RWPE1 (cell line): ENCODE measurements around the gene SLAMF9.

ENCODE experiments used
- CTCF ChIA-PET: fragments of 350-600 bp; sonication (Branson Sonifier 250); formaldehyde crosslinking; extraction: SDS; loops from one replicate; lab custom pipeline; 2021; lab: Yijun Ruan, JAX
- POLR2A ChIA-PET: fragments of 400-600 bp; formaldehyde crosslinking; extraction: SDS; loops from one replicate; lab custom pipeline; 2020; ENCODE audit warnings: antibody characterized with exemption; ENCODE audit not compliant: low non-redundant PET; lab: Yijun Ruan, JAX
- DNase-seq: peaks from one replicate; pipeline ENCODE4 v3.0.0; 2012; ENCODE audit warnings: low spot score
- H3K27ac ChIP-seq: fragments of 450-650 bp; 2 replicates; pipeline ENCODE4 v1.5.1; 2017
- TF ChIP-seq, protein P1 (sequence below): fragments of 450-650 bp; conservative IDR thresholded peaks from 2 replicates; pipeline ENCODE4 v1.5.1; 2017; ENCODE audit warnings: low read depth, mild to moderate bottlenecking

SLAMF9 gene

DNA sequence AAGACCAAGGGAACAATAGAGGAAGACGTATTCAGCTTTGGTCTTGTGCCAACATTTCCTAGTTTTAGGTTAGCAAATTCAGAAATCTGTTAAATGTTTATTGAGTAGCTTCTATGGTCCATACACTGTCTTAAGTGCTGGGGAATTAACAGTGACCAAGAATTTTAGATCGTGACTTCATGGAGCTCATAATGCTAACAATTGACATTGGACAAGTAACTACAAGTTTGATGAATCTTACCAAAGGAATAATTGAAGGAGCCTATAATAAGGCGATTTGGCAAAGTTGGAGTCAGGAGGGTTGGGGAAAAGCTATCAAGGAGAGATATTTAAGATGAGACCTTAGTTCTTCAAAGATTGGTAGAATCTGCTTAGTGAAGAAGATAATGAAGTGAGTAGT lies 1.4 kb upstream of the SLAMF9 start:
- POLR2A ChIA-PET = no interaction called here
- TF ChIP-seq, protein P1, sequence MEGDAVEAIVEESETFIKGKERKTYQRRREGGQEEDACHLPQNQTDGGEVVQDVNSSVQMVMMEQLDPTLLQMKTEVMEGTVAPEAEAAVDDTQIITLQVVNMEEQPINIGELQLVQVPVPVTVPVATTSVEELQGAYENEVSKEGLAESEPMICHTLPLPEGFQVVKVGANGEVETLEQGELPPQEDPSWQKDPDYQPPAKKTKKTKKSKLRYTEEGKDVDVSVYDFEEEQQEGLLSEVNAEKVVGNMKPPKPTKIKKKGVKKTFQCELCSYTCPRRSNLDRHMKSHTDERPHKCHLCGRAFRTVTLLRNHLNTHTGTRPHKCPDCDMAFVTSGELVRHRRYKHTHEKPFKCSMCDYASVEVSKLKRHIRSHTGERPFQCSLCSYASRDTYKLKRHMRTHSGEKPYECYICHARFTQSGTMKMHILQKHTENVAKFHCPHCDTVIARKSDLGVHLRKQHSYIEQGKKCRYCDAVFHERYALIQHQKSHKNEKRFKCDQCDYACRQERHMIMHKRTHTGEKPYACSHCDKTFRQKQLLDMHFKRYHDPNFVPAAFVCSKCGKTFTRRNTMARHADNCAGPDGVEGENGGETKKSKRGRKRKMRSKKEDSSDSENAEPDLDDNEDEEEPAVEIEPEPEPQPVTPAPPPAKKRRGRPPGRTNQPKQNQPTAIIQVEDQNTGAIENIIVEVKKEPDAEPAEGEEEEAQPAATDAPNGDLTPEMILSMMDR = no peak
- CTCF ChIA-PET = no interaction called here
- no peak overlapping the region for H3K27ac ChIP-seq
- DNase-seq = no peak

DNA sequence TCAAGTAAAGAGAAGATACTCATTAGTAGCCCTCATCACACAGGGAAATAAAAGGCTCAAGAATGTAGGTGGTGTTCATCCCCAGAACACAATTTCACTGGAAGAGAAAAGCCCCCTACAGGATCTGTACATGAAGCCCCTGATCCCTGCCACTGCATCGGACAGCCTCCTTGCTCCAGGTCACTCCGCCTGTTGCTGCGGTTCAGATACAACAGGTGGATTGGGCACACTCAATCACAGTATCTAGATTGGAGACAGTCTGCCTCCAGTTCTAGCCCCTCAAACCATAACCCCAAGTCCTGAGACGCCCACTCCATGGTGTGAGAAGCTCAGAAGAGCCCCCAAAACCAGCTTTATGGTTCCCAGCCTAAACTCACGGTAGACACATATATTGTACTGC lies 1.1 kb downstream of the SLAMF9 start:
- H3K27ac ChIP-seq = no peak overlapping the region
- POLR2A ChIA-PET = no interaction called here
- CTCF ChIA-PET = no interaction called here
- TF ChIP-seq, protein P1 = no peak
- DNase-seq = no peak

DNA sequence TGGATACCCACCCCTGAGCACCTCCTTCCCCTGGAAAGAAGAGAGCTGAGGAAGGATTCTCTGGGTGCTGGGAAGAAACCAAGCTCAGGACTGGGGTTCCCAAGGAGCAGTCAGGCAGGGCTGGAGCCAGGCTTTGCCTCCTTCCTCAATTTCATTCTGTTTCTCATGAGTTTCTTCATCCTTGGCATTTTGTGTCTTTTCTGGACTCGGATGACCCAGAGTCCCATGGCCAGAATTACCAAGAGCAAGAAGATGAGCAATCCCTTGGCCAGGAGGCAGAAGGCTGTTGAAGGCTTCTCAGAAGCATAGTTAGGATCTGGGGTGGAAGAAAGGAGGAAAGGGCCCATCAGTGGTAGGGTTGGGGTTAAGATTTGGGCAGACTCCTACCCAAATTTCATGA lies 2.5 kb downstream of the SLAMF9 start:
- CTCF ChIA-PET = interaction anchor here (0.6 kb wide), 1 partner anchor 30 kb away, joined by 3 read pairs; no protein-coding TSS in a partner anchor
- POLR2A ChIA-PET = no interaction called here
- DNase-seq = no peak
- TF ChIP-seq, protein P1 = no peak
- no peak overlapping the region for H3K27ac ChIP-seq

DNA sequence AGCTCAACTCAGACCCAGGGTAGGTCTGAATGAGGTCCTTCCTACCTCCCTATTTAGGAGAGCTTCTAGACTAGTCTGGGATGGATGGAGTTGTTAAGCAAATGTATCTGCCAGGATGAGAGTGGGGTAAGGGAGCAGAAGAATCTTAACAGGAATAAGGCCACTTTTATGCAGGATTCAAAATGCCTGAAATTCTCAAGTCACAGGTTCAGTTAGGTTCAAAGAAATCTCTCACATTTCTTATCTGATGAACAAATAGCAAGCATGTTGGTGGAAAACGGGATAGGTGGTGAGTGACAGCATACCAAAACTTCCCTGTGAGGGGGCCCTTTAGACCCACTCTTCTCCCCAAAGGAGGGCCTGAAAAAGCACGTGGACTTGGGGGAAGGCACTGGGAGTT lies 3.0 kb downstream of the SLAMF9 start:
- CTCF ChIA-PET = interaction anchor here (0.6 kb wide), 1 partner anchor 32 kb away, joined by 3 read pairs; no protein-coding TSS in a partner anchor
- no peak for DNase-seq

DNA sequence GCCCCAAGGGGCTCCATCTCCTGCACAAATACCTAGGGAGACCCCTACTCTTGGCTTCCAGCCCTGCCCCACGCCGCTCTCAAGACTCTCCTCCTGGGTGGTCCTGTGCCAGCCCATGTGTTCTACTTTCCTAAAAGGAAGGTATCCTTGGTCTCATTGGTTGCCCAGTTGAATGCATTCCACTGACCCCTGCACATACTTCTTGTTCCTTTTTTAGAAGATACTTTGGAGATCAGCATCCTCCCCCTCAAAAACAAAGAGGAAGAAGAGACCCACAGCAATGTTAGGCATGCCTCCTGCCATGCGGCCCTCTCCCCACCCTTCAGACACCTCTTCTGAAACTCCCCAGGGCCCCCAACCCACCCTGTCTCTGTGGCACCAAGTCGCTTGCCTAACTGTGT lies 4.1 kb downstream of the SLAMF9 start:
- TF ChIP-seq, protein P1 = no peak
- POLR2A ChIA-PET = no interaction called here
- no peak for DNase-seq
- CTCF ChIA-PET = no interaction called here
- H3K27ac ChIP-seq = peak overlapping the region; percentile 22

More for the DNA sequence above, 3.0 kb downstream of the SLAMF9 start:
- POLR2A ChIA-PET = no interaction called here
- no peak overlapping the region for H3K27ac ChIP-seq
- TF ChIP-seq, protein P1 = no peak

DNA sequence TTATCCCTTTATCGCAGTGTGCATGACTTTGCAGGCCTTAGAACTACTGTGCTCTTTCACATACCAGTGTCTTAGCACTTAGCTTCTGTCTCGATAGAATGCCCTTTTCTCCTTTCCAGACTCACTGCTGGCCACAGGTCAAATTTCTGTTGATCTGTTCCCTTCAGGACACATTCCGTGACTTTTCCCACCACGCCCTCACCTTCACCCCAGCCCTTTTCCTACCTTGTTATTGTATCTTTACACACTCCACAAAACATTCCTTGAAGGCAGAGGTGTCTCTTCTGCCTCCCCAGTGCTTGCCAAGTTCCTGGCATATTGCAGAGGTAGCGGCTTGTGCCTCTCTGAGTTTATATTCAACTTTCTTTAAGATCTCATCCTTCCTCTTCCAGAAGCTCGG lies 4.9 kb downstream of the SLAMF9 start:
- CTCF ChIA-PET = interaction anchor here (0.7 kb wide), 1 partner anchor 128 kb away, joined by 4 read pairs; no protein-coding TSS in a partner anchor
- POLR2A ChIA-PET = no interaction called here
- DNase-seq = no peak
- TF ChIP-seq, protein P1 = no peak
- H3K27ac ChIP-seq = no peak overlapping the region
